Peyer's patch (tissue), 4 donors: ENCODE data around the gene DNMT1.

ENCODE experiments used
- CTCF ChIP-seq, 6 experiments: fragments of 450-650 bp in 4 of 6; fragments of 200-600 bp in 2 of 6; sonication (generic) in 1 of 6; IDR thresholded peaks; one replicate each; pipeline ENCODE4 v1.5.1; 2017 to 2019; ENCODE audit warnings: antibody characterized with exemption in 6 of 6, mild to moderate bottlenecking in 3 of 6, moderate library complexity in 1 of 6
- POLR2A ChIP-seq, 2 donors: fragments of 450-650 bp; IDR thresholded peaks; one replicate each; pipeline ENCODE4 v1.5.1; 2017; ENCODE audit warnings: antibody characterized with exemption in 2 of 2, mild to moderate bottlenecking in 2 of 2, moderate library complexity in 2 of 2

DNA sequence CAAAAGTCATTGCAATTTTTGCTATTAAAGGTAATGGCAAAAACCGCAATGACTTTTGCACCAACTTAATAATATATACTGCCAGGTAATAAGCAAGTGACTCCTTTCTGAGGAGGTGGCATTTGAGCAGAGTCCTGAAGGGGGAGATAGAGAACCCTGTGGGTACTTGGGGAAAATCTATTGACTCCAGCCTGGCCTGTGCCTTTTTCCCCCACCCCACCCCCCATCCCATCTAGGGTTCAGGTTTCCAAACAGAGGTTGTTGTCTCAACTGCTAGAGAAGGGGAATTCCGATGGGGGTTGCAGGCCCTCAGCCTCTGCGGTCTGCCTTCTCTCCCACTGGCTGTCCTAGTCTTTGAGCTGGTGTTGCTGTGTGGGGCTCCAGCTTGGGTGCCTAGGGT, 24.9 kb upstream of the DNMT1 start:
- TF ChIP-seq POLR2A (IDR thresholded peaks at IDR 0.05) (no peak), CTCF (IDR thresholded peaks at IDR 0.05) (peak in 4 of 6 experiments; percentile 24 to 39 (median 31))
